NOMO-1 (cell line): ENCODE data around the gene MATK.
"Not testable (repeated sequence)": the region's sequence is repeated elsewhere in the genome, so short reads cannot be mapped to it uniquely, and the experiment has no call there.

Source experiments
- DNase-seq, 2 experiments: peaks; one replicate each; lab custom pipeline; 2025; ENCODE audit not compliant: unreplicated experiment in 2 of 2; lab: John Stamatoyannopoulos, UW

Gene MATK

GRCh38 chr19:3816566-3817218 lies 30.5 kb upstream of the MATK start:
- DNase-seq = no peak

GRCh38 chr19:3816148-3816547 lies 30.0 kb upstream of the MATK start:
- DNase-seq = not testable (repeated sequence)

GRCh38 chr19:3814648-3815047 lies 28.5 kb upstream of the MATK start:
- no peak for DNase-seq

- DNase-seq = no peak
Observed at GRCh38 chr19:3813473-3814392, 27.6 kb upstream of the MATK start.

- no peak for DNase-seq
Observed at GRCh38 chr19:3810708-3811355, 24.7 kb upstream of the MATK start.

GRCh38 chr19:3809881-3810707 lies 23.9 kb upstream of the MATK start:
- no peak for DNase-seq

- DNase-seq = no peak
Observed at GRCh38 chr19:3808420-3809143, 22.4 kb upstream of the MATK start.

- DNase-seq = no peak
Observed at GRCh38 chr19:3807574-3808354, 21.6 kb upstream of the MATK start.

GRCh38 chr19:3807131-3807480 lies 20.9 kb upstream of the MATK start:
- no peak for DNase-seq

GRCh38 chr19:3805859-3806258 lies 19.7 kb upstream of the MATK start:
- no peak for DNase-seq

- no peak for DNase-seq
Observed at GRCh38 chr19:3804429-3804828, 18.2 kb upstream of the MATK start.

GRCh38 chr19:3803986-3804385 lies 17.8 kb upstream of the MATK start:
- no peak for DNase-seq

- no peak for DNase-seq
Observed at GRCh38 chr19:3803114-3803888, 17.1 kb upstream of the MATK start.

- DNase-seq = no peak
Observed at GRCh38 chr19:3801412-3802096, 15.4 kb upstream of the MATK start.

GRCh38 chr19:3800996-3801395 lies 14.8 kb upstream of the MATK start:
- no peak for DNase-seq

GRCh38 chr19:3798137-3798536 lies 12.0 kb upstream of the MATK start:
- DNase-seq = no peak

- DNase-seq = no peak
Observed at GRCh38 chr19:3796358-3796757, 10.2 kb upstream of the MATK start.

GRCh38 chr19:3793799-3794198 lies 7.6 kb upstream of the MATK start:
- no peak for DNase-seq
